Measurements from ENCODE around the gene PPP1R27.

DNA sequence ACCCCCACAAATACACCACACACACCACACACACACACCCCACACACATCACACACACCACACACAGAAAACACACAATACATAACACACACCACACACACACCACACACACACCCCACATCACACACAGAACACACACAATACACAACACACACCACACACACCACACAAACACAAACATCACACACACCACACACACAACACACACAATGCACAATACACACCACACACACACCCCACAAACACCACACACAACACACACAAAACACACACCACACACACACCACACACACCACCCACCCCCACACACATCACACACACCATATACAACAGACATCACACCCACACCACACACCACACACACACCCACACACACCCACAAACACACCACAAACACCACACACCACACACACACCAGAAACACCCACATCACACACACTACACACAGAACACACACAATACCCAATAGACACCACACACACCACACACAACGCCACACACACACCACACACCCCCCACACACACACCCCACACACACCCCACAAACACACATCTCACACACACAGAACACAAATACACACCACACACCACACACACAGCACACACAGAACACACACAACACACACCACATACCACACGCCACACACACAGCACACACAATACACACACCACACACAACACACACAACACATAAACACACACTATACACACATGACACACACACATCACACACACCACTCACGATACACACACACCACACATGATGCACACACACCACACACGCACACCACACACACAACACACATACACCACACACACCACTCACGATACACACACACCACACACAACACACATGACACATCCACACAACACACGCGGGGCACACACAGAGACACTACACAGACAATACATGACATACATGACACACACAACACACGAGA, 41.9 kb downstream of the PPP1R27 start:
- TF ChIP-seq, protein P1, sequence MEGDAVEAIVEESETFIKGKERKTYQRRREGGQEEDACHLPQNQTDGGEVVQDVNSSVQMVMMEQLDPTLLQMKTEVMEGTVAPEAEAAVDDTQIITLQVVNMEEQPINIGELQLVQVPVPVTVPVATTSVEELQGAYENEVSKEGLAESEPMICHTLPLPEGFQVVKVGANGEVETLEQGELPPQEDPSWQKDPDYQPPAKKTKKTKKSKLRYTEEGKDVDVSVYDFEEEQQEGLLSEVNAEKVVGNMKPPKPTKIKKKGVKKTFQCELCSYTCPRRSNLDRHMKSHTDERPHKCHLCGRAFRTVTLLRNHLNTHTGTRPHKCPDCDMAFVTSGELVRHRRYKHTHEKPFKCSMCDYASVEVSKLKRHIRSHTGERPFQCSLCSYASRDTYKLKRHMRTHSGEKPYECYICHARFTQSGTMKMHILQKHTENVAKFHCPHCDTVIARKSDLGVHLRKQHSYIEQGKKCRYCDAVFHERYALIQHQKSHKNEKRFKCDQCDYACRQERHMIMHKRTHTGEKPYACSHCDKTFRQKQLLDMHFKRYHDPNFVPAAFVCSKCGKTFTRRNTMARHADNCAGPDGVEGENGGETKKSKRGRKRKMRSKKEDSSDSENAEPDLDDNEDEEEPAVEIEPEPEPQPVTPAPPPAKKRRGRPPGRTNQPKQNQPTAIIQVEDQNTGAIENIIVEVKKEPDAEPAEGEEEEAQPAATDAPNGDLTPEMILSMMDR (IDR thresholded peaks at IDR 0.05), result no peak
- TF ChIP-seq POLR2A (IDR thresholded peaks at IDR 0.05) (no peak), POLR2AphosphoS5 (IDR thresholded peaks at IDR 0.05) (no peak), EP300 (IDR thresholded peaks at IDR 0.05) (no peak)
